ENCODE data around the gene ENDOV.

- TF ChIP-seq MAX (IDR thresholded peaks at IDR 0.05) (no peak), ZBTB7A (IDR thresholded peaks at IDR 0.05; ENCODE audit: low read depth) (no peak), YY1 (IDR thresholded peaks at IDR 0.05; ENCODE audit: low read depth) (no peak), RAD21 (IDR thresholded peaks at IDR 0.05; ENCODE audit: low read depth) (no peak), EP300 (IDR thresholded peaks at IDR 0.05; ENCODE audit: borderline replicate concordance) (no peak), TEAD4 (IDR thresholded peaks at IDR 0.05) (no peak), CREB1 (IDR thresholded peaks at IDR 0.05; ENCODE audit: low read depth) (no peak)
Measured at GRCh38 chr17:80452173-80452915, 37.4 kb downstream of the ENDOV start.

Data from Ishikawa (cell line).